ENCODE results near the gene TBC1D22B. TPM values are rescaled to one million over a fixed set of nuclear protein-coding genes. Genes with fewer than 3 reads are reported as not detected.
"Not testable (repeated sequence)": the region's sequence is repeated elsewhere in the genome, so short reads cannot be mapped to it uniquely, and the experiment has no call there.

Gene TBC1D22B
- total RNA-seq, 1 donor = 6.9 TPM

GRCh38 chr6:37321516-37322415 is 64.2 kb downstream of the TBC1D22B start:
- peaks cover 18% of the 10 kb centered on the region for H3K4me1 ChIP-seq (ENCODE audit: insufficient read depth, low read length)
- H2AFZ ChIP-seq (ENCODE audit: low read length) = no peak overlapping the region
- peaks cover 33% of the 10 kb centered on the region for H3K36me3 ChIP-seq (ENCODE audit: insufficient read depth, low read length)
- no peak overlapping the region for H3K27ac ChIP-seq (ENCODE audit: low read depth, low read length)
- H3K79me2 ChIP-seq (ENCODE audit: insufficient read depth, low read length) = no peaks in the 10 kb centered on the region
- no peaks in the 10 kb centered on the region for H3K27me3 ChIP-seq (ENCODE audit: insufficient read depth, low read length)
- TF ChIP-seq CTCF (IDR thresholded peaks at IDR 0.05; ENCODE audit: extremely low read depth, low read depth, low read length) = no peak
- H3K4me2 ChIP-seq (ENCODE audit: insufficient read depth, low read length) = no peak overlapping the region
- H4K20me1 ChIP-seq (ENCODE audit: insufficient read depth, low read length) = peaks cover 9% of the 10 kb centered on the region
- peak; percentile 65 for DNase-seq (ENCODE audit: insufficient read length, low spot score, missing footprints)
- H3K9me3 ChIP-seq (ENCODE audit: low read depth, low read length) = no peaks in the 10 kb centered on the region
- H3K4me3 ChIP-seq (ENCODE audit: insufficient read depth, low read length) = no peak overlapping the region

- no peak for DNase-seq (ENCODE audit: insufficient read length, low spot score, missing footprints)
- no peak for TF ChIP-seq CTCF (IDR thresholded peaks at IDR 0.05; ENCODE audit: extremely low read depth, low read depth, low read length)
- Histone ChIP-seq H3K4me2 (ENCODE audit: insufficient read depth, low read length) (no peak overlapping the region), H3K36me3 (ENCODE audit: insufficient read depth, low read length) (peaks cover 15% of the 10 kb centered on the region), H3K27ac (ENCODE audit: low read depth, low read length) (peak overlapping the region; percentile 34), H4K20me1 (ENCODE audit: insufficient read depth, low read length) (peaks cover 9% of the 10 kb centered on the region), H3K9me3 (ENCODE audit: low read depth, low read length) (no peaks in the 10 kb centered on the region), H3K27me3 (ENCODE audit: insufficient read depth, low read length) (no peaks in the 10 kb centered on the region), H3K4me3 (ENCODE audit: insufficient read depth, low read length) (no peak overlapping the region), H3K4me1 (ENCODE audit: insufficient read depth, low read length) (peaks cover 18% of the 10 kb centered on the region), H2AFZ (ENCODE audit: low read length) (no peak overlapping the region), H3K79me2 (ENCODE audit: insufficient read depth, low read length) (no peaks in the 10 kb centered on the region)
Observed at GRCh38 chr6:37323580-37323979, 66.0 kb downstream of the TBC1D22B start.

- Histone ChIP-seq H3K9me3 (ENCODE audit: low read depth, low read length) (no peaks in the 10 kb centered on the region), H3K36me3 (ENCODE audit: insufficient read depth, low read length) (peaks cover 16% of the 10 kb centered on the region), H3K27me3 (ENCODE audit: insufficient read depth, low read length) (no peaks in the 10 kb centered on the region), H4K20me1 (ENCODE audit: insufficient read depth, low read length) (peaks cover 9% of the 10 kb centered on the region), H3K4me1 (ENCODE audit: insufficient read depth, low read length) (peaks cover 18% of the 10 kb centered on the region), H3K27ac (ENCODE audit: low read depth, low read length) (peak overlapping the region; percentile 29), H3K79me2 (ENCODE audit: insufficient read depth, low read length) (no peaks in the 10 kb centered on the region), H2AFZ (ENCODE audit: low read length) (no peak overlapping the region), H3K4me2 (ENCODE audit: insufficient read depth, low read length) (no peak overlapping the region), H3K4me3 (ENCODE audit: insufficient read depth, low read length) (no peak overlapping the region)
- peak; percentile 91 for DNase-seq (ENCODE audit: insufficient read length, low spot score, missing footprints)
- no peak for TF ChIP-seq CTCF (IDR thresholded peaks at IDR 0.05; ENCODE audit: extremely low read depth, low read depth, low read length)
Observed at GRCh38 chr6:37324131-37325033, 66.8 kb downstream of the TBC1D22B start.

- not testable (repeated sequence) for H3K9me3 ChIP-seq (ENCODE audit: low read depth, low read length); H4K20me1 ChIP-seq (ENCODE audit: insufficient read depth, low read length)
Observed at GRCh38 chr6:37330345-37330744, 72.8 kb downstream of the TBC1D22B start.

More at GRCh38 chr6:37330345-37330744, 72.8 kb downstream of the TBC1D22B start:
- DNase-seq (ENCODE audit: insufficient read length, low spot score, missing footprints); H3K4me2 ChIP-seq (ENCODE audit: insufficient read depth, low read length); H3K4me1 ChIP-seq (ENCODE audit: insufficient read depth, low read length); H2AFZ ChIP-seq (ENCODE audit: low read length); H3K79me2 ChIP-seq (ENCODE audit: insufficient read depth, low read length); H3K27me3 ChIP-seq (ENCODE audit: insufficient read depth, low read length); H3K27ac ChIP-seq (ENCODE audit: low read depth, low read length); H3K4me3 ChIP-seq (ENCODE audit: insufficient read depth, low read length): not testable (repeated sequence)
- peaks cover 28% of the 10 kb centered on the region for H3K36me3 ChIP-seq (ENCODE audit: insufficient read depth, low read length)
